Adrenal gland (tissue), 5 donors: ENCODE results near the gene PLXDC2.

Experiments used
- POLR2A ChIP-seq, 2 donors: fragments of 450-650 bp; IDR thresholded peaks; one replicate each; pipeline ENCODE4 v1.6.1; 2017; ENCODE audit warnings: antibody characterized with exemption in 2 of 2, mild to moderate bottlenecking in 2 of 2, moderate library complexity in 1 of 2
- TF ChIP-seq, protein P1 (sequence below), 6 experiments: fragments of 450-650 bp in 4 of 6; fragments of 200-600 bp in 2 of 6; sonication (generic) in 1 of 6; IDR thresholded peaks; 1 replicate in 5 of 6; 2 replicates in 1 of 6; pipeline versions ENCODE4 v1.5.1 to v1.8.0; 2016 to 2021; ENCODE audit warnings: antibody characterized with exemption in 6 of 6, mild to moderate bottlenecking in 2 of 6, moderate library complexity in 1 of 6
- donor health status: DM: no; HTN: no; CAD: no.

- no peak for TF ChIP-seq POLR2A (IDR thresholded peaks at IDR 0.05)
- TF ChIP-seq, protein P1, sequence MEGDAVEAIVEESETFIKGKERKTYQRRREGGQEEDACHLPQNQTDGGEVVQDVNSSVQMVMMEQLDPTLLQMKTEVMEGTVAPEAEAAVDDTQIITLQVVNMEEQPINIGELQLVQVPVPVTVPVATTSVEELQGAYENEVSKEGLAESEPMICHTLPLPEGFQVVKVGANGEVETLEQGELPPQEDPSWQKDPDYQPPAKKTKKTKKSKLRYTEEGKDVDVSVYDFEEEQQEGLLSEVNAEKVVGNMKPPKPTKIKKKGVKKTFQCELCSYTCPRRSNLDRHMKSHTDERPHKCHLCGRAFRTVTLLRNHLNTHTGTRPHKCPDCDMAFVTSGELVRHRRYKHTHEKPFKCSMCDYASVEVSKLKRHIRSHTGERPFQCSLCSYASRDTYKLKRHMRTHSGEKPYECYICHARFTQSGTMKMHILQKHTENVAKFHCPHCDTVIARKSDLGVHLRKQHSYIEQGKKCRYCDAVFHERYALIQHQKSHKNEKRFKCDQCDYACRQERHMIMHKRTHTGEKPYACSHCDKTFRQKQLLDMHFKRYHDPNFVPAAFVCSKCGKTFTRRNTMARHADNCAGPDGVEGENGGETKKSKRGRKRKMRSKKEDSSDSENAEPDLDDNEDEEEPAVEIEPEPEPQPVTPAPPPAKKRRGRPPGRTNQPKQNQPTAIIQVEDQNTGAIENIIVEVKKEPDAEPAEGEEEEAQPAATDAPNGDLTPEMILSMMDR (IDR thresholded peaks at IDR 0.05) = no peak
These were observed 79.3 kb downstream of the PLXDC2 start for GRCh38 chr10:19895500-19895899.
